Adrenal gland (tissue), 12 donors: ENCODE measurements around the gene PLEKHN1. TPM values are rescaled to one million over a fixed set of nuclear protein-coding genes. Genes with fewer than 3 reads are reported as not detected.

Experiments
- DNase-seq, 7 donors: peaks; one replicate each; pipeline ENCODE4 v3.0.0-alpha.2; 2019 to 2020
- H3K27ac ChIP-seq, 5 donors: fragments of 200-600 bp; sonication (generic) in 4 of 5; 1 replicate in 3 of 5; 2 replicates in 2 of 5; pipeline versions ENCODE4 v1.5.1 to v1.8.0; 2016 to 2020; ENCODE audit warnings: mild to moderate bottlenecking in 1 of 5
- H3K27me3 ChIP-seq: fragments of 200-600 bp; 2 replicates; pipeline ENCODE4 v1.8.0; 2021
- H3K36me3 ChIP-seq, 2 donors: fragments of 200-600 bp; replicated peaks in 1 of 2; 1 replicate in 1 of 2; 2 replicates in 1 of 2; pipeline versions ENCODE4 v1.5.1 to v1.8.0; 2018 to 2022
- H3K4me1 ChIP-seq, 2 donors: fragments of 200-600 bp; replicated peaks in 1 of 2; 1 replicate in 1 of 2; 2 replicates in 1 of 2; pipeline versions ENCODE4 v1.5.1 to v1.8.0; 2018 to 2021
- H3K4me3 ChIP-seq, 4 donors: fragments of 200-600 bp; sonication (generic) in 3 of 4; one replicate each; pipeline ENCODE4 v1.5.1; 2016 to 2018
- H3K9me3 ChIP-seq, 3 donors: fragments of 200-600 bp; sonication (generic) in 1 of 3; replicated peaks in 1 of 3; 1 replicate in 2 of 3; 2 replicates in 1 of 3; pipeline versions ENCODE4 v1.5.1 to v1.8.0; 2016 to 2021
- CTCF ChIP-seq, 6 experiments: fragments of 450-650 bp in 4 of 6; fragments of 200-600 bp in 2 of 6; sonication (generic) in 1 of 6; IDR thresholded peaks; 1 replicate in 5 of 6; 2 replicates in 1 of 6; pipeline versions ENCODE4 v1.5.1 to v1.8.0; 2016 to 2021; ENCODE audit warnings: antibody characterized with exemption in 6 of 6, mild to moderate bottlenecking in 2 of 6, moderate library complexity in 1 of 6
- POLR2A ChIP-seq, 2 donors: fragments of 450-650 bp; IDR thresholded peaks; one replicate each; pipeline ENCODE4 v1.6.1; 2017; ENCODE audit warnings: antibody characterized with exemption in 2 of 2, mild to moderate bottlenecking in 2 of 2, moderate library complexity in 1 of 2
- WGBS, 4 donors: extraction: QIAGEN DNeasy Blood & Tissue Kit in 2 of 4; methylation state at CpG; one replicate each; pipeline versions ENCODE4 v1.1.5 to v1.1.7; 2013 to 2017; 5-methylcytosine and 5-hydroxymethylcytosine counted together
- intact Hi-C, 2 donors: fragments of 100-400 bp; cut with DNase I; formaldehyde crosslinking; loops; one replicate each; pipeline versions ENCODE4 v1.14.1 to v1.15.0; 2022 to 2023
- polyA plus RNA-seq, 3 donors: library from polyadenylated mRNA; stranded (reverse); fragments of 200-250 nt in 2 of 3; fragments of 350-450 nt in 1 of 3; fragmentation: Illumina TruSeq in 1 of 3; extraction: RNeasy Lipid Tissue Mini Kit (QIAGEN cat#74804) in 1 of 3; gene quantifications; one replicate each; pipeline ENCODE4 v1.2.3, GENCODE V29; 2013 to 2014
- total RNA-seq, 9 donors: library from RNA; depleted of rRNA in 4 of 9; stranded (reverse); fragments of >200 nt in 4 of 9; fragments of 120-200 nt in 1 of 9; fragmentation: NEBNext Ultra II Directional in 1 of 9; extraction: Animal tissue kit (Norgen Biotek cat#: 25700) in 1 of 9; gene quantifications; one replicate each; pipeline versions ENCODE4 v1.1.0 to v1.2.4, GENCODE V29; 2013 to 2023
- donor health status: healthy with polysubstance abuse.
- donor health status: Bipolar disorder and iron deficiency.
- donor health status: DM: yes; HTN: yes; CAD: no.
- donor health status: DM: no; HTN: no; CAD: no.
- donor health status: DM: no; HTN: no; CAD: no.
- donor health status: DM: yes; HTN: yes; CAD: no.

PLEKHN1 gene
- total and polyA plus RNA-seq, 12 donors = 0.05 to 10.5 (median 1.3) TPM; not detected in 3

- H3K4me3 ChIP-seq = peak overlapping the region in 2 of 4 donors; percentile 9 to 61
- H3K9me3 ChIP-seq = no peaks in the 10 kb centered on the region
- intact Hi-C loops = no loop called here
- TF ChIP-seq POLR2A (IDR thresholded peaks at IDR 0.05) = no peak
- no peak for TF ChIP-seq CTCF (IDR thresholded peaks at IDR 0.05)
- H3K27ac ChIP-seq = peak overlapping the region in 2 of 5 donors; percentile 62 to 69
- peaks cover 56% of the 10 kb centered on the region for H3K27me3 ChIP-seq
- WGBS, 4 donors = 0% methylated on average over 55 to 93 of the region's 98 CpGs; no CpG with 5 or more reads in 2 of the 4 donors
- no peak for DNase-seq
- peaks cover 3 to 24% of the 10 kb centered on the region in 2 donors for H3K4me1 ChIP-seq
- H3K36me3 ChIP-seq = no peaks in the 10 kb centered on the region
Observed at GRCh38 chr1:923991-924655, 42.2 kb upstream of the PLEKHN1 start.

GRCh38 chr1:924656-925560 lies 41.4 kb upstream of the PLEKHN1 start:
- Histone ChIP-seq H3K27ac (peak overlapping the region in 2 of 5 donors; percentile 62 to 69), H3K4me3 (peak overlapping the region in 2 of 4 donors; percentile 9 to 61), H3K36me3 (no peaks in the 10 kb centered on the region), H3K4me1 (peaks cover 3 to 24% of the 10 kb centered on the region in 2 donors), H3K9me3 (no peaks in the 10 kb centered on the region), H3K27me3 (peaks cover 51% of the 10 kb centered on the region)
- WGBS, 4 donors = 0 to 1% (median 0%) methylated on average over 7 to 118 of the region's 120 CpGs; no CpG with 5 or more reads in 1 of the 4 donors
- TF ChIP-seq POLR2A (IDR thresholded peaks at IDR 0.05) (no peak), CTCF (IDR thresholded peaks at IDR 0.05) (peak in 1 of 6 experiments; percentile 1)
- intact Hi-C loops = no loop called here
- peak in 2 of 7 donors; percentile 46 to 55 for DNase-seq

- no peak for DNase-seq
- H3K4me3 ChIP-seq = peak overlapping the region in 1 of 4 donors; percentile 61
- peaks cover 46% of the 10 kb centered on the region for H3K27me3 ChIP-seq
- peak overlapping the region in 1 of 5 donors; percentile 69 for H3K27ac ChIP-seq
- no peaks in the 10 kb centered on the region for H3K9me3 ChIP-seq
- intact Hi-C loops = no loop called here
- peak in 1 of 2 donors; percentile 53 for TF ChIP-seq POLR2A (IDR thresholded peaks at IDR 0.05)
- no peak for TF ChIP-seq CTCF (IDR thresholded peaks at IDR 0.05)
- H3K4me1 ChIP-seq = peaks cover 3 to 16% of the 10 kb centered on the region in 2 donors
- no peaks in the 10 kb centered on the region for H3K36me3 ChIP-seq
- 5 to 8% (median 6%) methylated on average over 19 to 65 of the region's 65 CpGs for WGBS, 4 donors
Observed at GRCh38 chr1:925561-926421, 40.5 kb upstream of the PLEKHN1 start.
